Pons (tissue), 1 donor: ENCODE measurements around the gene ATP6V0A1.
"Not testable (repeated sequence)": the region's sequence is repeated elsewhere in the genome, so short reads cannot be mapped to it uniquely, and the experiment has no call there.

ENCODE experiments used
- DNase-seq: peaks from one replicate; pipeline ENCODE4 v3.0.0-alpha.2; 2016; ENCODE audit warnings: low spot score

ATP6V0A1 gene

GRCh38 chr17:42541041-42541833 is 82.6 kb downstream of the ATP6V0A1 start:
- no peak for DNase-seq

GRCh38 chr17:42543190-42544079 is 84.8 kb downstream of the ATP6V0A1 start:
- DNase-seq = no peak

- no peak for DNase-seq
Measured at GRCh38 chr17:42544874-42545283, 86.2 kb downstream of the ATP6V0A1 start.

- not testable (repeated sequence) for DNase-seq
Measured at GRCh38 chr17:42545755-42546505, 87.3 kb downstream of the ATP6V0A1 start.

GRCh38 chr17:42547001-42547461 is 88.4 kb downstream of the ATP6V0A1 start:
- DNase-seq = no peak

GRCh38 chr17:42547698-42548069 is 89.0 kb downstream of the ATP6V0A1 start:
- DNase-seq = no peak

GRCh38 chr17:42548070-42548837 is 89.6 kb downstream of the ATP6V0A1 start:
- no peak for DNase-seq

- no peak for DNase-seq
Measured at GRCh38 chr17:42548993-42549755, 90.5 kb downstream of the ATP6V0A1 start.

GRCh38 chr17:42552736-42553135 is 94.1 kb downstream of the ATP6V0A1 start, which contains the start of gene HSD17B1:
HSD17B1 (plus strand) TSS chr17:42552923; CDS start chr17:42552934, 11 bp downstream.
- DNase-seq = not testable (repeated sequence)

GRCh38 chr17:42553161-42553818 is 94.6 kb downstream of the ATP6V0A1 start:
- DNase-seq = no peak

- DNase-seq = no peak
Measured at GRCh38 chr17:42553866-42554249, 95.2 kb downstream of the ATP6V0A1 start.

GRCh38 chr17:42554250-42555121 is 95.8 kb downstream of the ATP6V0A1 start:
- DNase-seq = peak; percentile 59

GRCh38 chr17:42555122-42555622 is 96.5 kb downstream of the ATP6V0A1 start:
- no peak for DNase-seq

- not testable (repeated sequence) for DNase-seq
Measured at GRCh38 chr17:42555961-42556617, 97.4 kb downstream of the ATP6V0A1 start.

- no peak for DNase-seq
Measured at GRCh38 chr17:42559075-42559474, 100.4 kb downstream of the ATP6V0A1 start.

- no peak for DNase-seq
Measured at GRCh38 chr17:42560246-42560645, 101.6 kb downstream of the ATP6V0A1 start.

GRCh38 chr17:42561897-42562387 is 103.3 kb downstream of the ATP6V0A1 start, which contains the start of gene COASY:
COASY (plus strand) TSS chr17:42562148; CDS start chr17:42562623, 475 bp downstream.
- peak; percentile 95 for DNase-seq
